ENCODE results near the gene CTAG2.
"Not testable (repeated sequence)": the region's sequence is repeated elsewhere in the genome, so short reads cannot be mapped to it uniquely, and the experiment has no call there.

Gene CTAG2

DNA sequence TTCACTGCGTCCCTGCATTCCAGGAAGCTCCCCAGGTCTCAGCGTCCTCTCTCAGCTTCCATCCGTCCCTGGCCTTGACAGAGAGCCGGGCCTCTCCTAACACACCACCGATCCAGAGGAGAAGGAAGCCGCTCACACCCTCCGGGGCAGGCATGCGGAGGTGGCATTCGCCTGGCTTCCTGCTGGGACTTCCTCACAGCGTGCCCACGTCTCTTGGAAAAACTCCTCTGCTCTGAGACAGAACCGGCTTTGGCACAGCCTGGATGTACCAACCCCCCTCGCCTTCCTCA, 3.2 kb downstream of the CTAG2 start:
- Histone ChIP-seq H3K4me3 (replicated peaks; ENCODE audit: low read depth, low read length) (no peak overlapping the region), H3K36me3 (ENCODE audit: control insufficient read depth, insufficient read depth, low read length) (no peaks in the 10 kb centered on the region), H3K27me3 (replicated peaks; ENCODE audit: control insufficient read depth, insufficient read depth, low read length) (no peaks in the 10 kb centered on the region)
- no peak for DNase-seq (ENCODE audit: extremely low read depth, insufficient read length)
- no peak for TF ChIP-seq CTCF (IDR thresholded peaks at IDR 0.05; ENCODE audit: insufficient read depth, low read length, poor library complexity, severe bottlenecking)

DNA sequence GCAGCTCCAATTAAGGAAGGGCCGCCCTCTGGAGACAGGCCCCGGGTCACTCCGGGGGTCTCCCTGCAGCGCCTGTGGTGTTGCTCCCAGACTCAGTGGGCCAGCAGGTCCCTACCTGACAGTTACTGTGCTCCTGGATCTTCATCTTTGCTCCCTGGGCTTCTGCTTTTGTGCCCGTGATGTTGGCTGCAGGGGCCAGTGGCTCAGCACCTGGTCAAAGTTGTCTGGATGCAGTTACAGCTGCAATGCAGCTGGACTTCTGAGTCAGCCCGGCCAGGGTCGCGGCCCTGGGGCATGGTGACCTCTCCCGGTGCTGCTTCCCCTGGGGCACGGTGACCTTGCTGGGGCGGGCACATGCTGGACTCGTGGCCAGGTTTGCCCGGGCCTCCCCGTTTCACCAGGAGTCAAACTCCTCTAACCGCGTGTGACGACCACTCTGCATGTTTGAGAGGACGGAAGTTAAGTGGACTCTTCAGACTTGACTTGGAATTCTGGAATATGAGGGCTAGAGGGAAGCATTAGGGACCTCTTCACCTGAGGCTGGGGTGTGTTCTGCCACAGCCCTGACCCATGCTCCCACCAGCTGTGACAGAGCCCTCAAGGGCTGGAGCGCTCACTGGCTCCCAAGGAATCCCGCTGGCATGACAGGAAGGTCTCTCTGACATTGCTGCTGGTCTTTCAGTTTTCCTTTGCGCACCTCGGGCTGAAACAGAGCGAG, 3.7 kb downstream of the CTAG2 start:
- DNase-seq (ENCODE audit: extremely low read depth, insufficient read length), result no peak
- Histone ChIP-seq H3K27me3 (replicated peaks; ENCODE audit: control insufficient read depth, insufficient read depth, low read length) (no peaks in the 10 kb centered on the region), H3K4me3 (replicated peaks; ENCODE audit: low read depth, low read length) (no peak overlapping the region), H3K36me3 (ENCODE audit: control insufficient read depth, insufficient read depth, low read length) (no peaks in the 10 kb centered on the region)
- TF ChIP-seq CTCF (IDR thresholded peaks at IDR 0.05; ENCODE audit: insufficient read depth, low read length, poor library complexity, severe bottlenecking), result no peak

DNA sequence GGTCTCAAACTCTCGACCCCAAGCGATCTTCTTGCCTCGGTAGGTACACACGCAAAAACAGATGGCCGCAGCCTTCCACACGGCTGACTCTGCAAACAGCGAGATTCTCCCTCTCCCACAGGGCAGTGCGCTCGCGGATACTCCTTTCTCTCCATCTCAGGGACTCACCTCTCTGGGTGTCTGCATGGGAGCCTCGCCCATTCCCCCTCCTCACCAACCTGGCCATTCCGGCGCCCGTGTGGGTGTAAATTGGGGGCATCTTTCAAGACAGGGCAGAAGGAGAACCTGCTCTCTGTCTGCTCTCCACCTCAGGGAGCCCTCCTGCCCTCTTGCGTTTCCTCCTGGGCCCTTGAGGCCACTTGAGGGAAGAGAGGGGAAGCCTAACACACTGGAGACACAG, 4.4 kb downstream of the CTAG2 start:
- no peak for DNase-seq (ENCODE audit: extremely low read depth, insufficient read length)
- TF ChIP-seq CTCF (IDR thresholded peaks at IDR 0.05; ENCODE audit: insufficient read depth, low read length, poor library complexity, severe bottlenecking), result no peak
- Histone ChIP-seq H3K36me3 (ENCODE audit: control insufficient read depth, insufficient read depth, low read length) (no peaks in the 10 kb centered on the region), H3K27me3 (replicated peaks; ENCODE audit: control insufficient read depth, insufficient read depth, low read length) (no peaks in the 10 kb centered on the region), H3K4me3 (replicated peaks; ENCODE audit: low read depth, low read length) (no peak overlapping the region)

DNA sequence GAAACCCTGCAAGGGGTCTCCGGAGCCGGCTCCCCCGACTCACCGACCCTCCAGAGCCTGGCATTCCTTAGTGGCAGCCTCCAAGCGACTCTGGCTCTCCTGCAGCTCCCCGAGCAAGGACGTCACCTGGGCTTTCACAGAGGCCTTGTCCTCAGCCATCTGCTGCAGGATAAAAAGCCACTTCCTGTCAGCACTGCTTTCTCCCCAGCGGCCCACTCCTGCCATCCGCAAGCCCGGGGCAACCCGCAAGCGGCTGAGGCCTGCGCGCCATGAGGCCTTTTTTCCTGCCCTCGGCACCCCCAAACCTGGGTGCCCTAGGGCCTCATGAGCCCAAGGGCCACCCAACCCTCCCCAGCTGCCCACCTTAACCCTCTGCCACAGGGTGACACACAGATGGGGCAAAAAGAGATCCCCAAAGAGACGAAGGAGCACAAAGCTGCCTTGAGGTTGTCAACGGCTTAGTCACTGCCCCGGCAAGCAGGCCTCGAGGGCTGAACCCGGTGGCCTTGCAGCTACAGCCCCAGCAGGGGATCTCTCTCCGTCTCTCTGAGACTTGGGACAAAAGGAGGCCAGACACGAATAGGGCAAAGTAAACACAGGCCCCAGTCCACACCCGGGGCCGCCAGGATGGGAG, 7.5 kb downstream of the CTAG2 start:
- not testable (repeated sequence) for H3K4me3 ChIP-seq (replicated peaks; ENCODE audit: low read depth, low read length); H3K27me3 ChIP-seq (replicated peaks; ENCODE audit: control insufficient read depth, insufficient read depth, low read length); DNase-seq (ENCODE audit: extremely low read depth, insufficient read length); H3K36me3 ChIP-seq (ENCODE audit: control insufficient read depth, insufficient read depth, low read length)

DNA sequence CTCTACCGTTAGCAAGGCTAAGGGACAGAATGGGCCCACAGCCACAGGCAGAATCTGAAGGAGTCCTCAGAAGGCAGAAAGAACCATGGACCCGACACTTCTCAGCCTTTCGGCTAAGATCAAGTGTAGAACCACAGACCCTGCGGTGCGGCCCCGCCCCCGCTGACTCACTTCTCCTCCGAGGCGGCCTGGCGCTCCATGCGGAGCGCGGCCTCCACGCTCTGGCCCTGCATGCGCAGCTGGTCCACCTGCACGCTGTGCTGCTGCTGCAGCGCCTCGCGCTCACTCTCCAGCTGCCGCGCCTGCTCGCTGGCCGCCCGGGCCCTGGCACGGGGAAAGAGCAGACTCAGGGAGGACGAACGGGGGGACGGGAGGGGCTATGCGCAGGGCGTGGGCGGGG, 9.7 kb downstream of the CTAG2 start:
- H3K27me3 ChIP-seq (replicated peaks; ENCODE audit: control insufficient read depth, insufficient read depth, low read length); H3K36me3 ChIP-seq (ENCODE audit: control insufficient read depth, insufficient read depth, low read length); DNase-seq (ENCODE audit: extremely low read depth, insufficient read length); H3K4me3 ChIP-seq (replicated peaks; ENCODE audit: low read depth, low read length): not testable (repeated sequence)

GRCh38 chrX:154641740-154642139, 11.6 kb downstream of the CTAG2 start:
- H3K4me3 ChIP-seq (replicated peaks; ENCODE audit: low read depth, low read length); H3K27me3 ChIP-seq (replicated peaks; ENCODE audit: control insufficient read depth, insufficient read depth, low read length); DNase-seq (ENCODE audit: extremely low read depth, insufficient read length): not testable (repeated sequence)

DNA sequence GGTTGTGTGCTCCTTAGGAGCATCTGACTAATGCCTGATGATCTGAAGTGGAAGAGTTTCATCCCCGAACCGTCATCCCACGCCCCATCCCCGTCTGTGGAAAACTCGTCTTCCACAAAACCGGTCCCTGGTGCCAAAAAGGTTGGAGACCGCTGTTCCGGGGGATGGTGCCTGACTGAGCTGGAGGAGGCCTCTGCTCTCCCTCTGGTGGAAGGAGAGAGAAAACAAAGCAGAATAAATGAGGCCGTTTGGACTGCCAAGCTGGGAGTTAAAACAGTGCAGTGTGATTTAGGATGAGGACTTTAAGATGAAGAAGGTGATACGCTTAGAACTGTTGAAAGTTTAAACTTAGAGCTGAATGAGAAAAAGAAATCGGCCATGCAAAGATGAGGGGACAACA, 19.7 kb downstream of the CTAG2 start:
- H3K27me3 ChIP-seq (replicated peaks; ENCODE audit: control insufficient read depth, insufficient read depth, low read length); H3K36me3 ChIP-seq (ENCODE audit: control insufficient read depth, insufficient read depth, low read length); DNase-seq (ENCODE audit: extremely low read depth, insufficient read length); H3K4me3 ChIP-seq (replicated peaks; ENCODE audit: low read depth, low read length): not testable (repeated sequence)

More at GRCh38 chrX:154641740-154642139, 11.6 kb downstream of the CTAG2 start:
- H3K36me3 ChIP-seq (ENCODE audit: control insufficient read depth, insufficient read depth, low read length), result not testable (repeated sequence)

- H3K4me3 ChIP-seq (replicated peaks; ENCODE audit: low read depth, low read length); H3K36me3 ChIP-seq (ENCODE audit: control insufficient read depth, insufficient read depth, low read length); H3K27me3 ChIP-seq (replicated peaks; ENCODE audit: control insufficient read depth, insufficient read depth, low read length); DNase-seq (ENCODE audit: extremely low read depth, insufficient read length): not testable (repeated sequence)
Observed at GRCh38 chrX:154630949-154631348, 22.4 kb downstream of the CTAG2 start.

DNA sequence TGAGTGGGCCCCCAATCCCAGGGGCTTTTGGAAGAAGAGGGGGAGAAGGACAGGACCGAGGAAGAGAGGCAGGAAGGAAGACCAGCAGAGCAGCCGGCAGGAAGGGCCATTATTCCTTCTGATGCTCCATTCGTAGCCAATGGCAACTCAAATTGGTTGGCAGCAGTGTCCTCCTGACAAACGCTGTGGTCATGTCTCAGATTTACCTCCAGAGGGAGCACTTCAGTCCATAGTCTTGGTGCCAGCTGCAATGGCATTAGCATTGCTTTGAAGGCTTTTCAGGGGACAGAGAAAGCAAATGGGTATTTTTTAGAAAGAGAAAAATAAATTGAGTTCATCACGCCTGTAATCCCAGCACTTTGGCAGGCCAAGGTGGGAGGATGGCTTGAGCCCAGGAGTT, 24.4 kb downstream of the CTAG2 start:
- not testable (repeated sequence) for H3K4me3 ChIP-seq (replicated peaks; ENCODE audit: low read depth, low read length); H3K36me3 ChIP-seq (ENCODE audit: control insufficient read depth, insufficient read depth, low read length); H3K27me3 ChIP-seq (replicated peaks; ENCODE audit: control insufficient read depth, insufficient read depth, low read length); DNase-seq (ENCODE audit: extremely low read depth, insufficient read length)

- H3K4me3 ChIP-seq (replicated peaks; ENCODE audit: low read depth, low read length); DNase-seq (ENCODE audit: extremely low read depth, insufficient read length); H3K36me3 ChIP-seq (ENCODE audit: control insufficient read depth, insufficient read depth, low read length); H3K27me3 ChIP-seq (replicated peaks; ENCODE audit: control insufficient read depth, insufficient read depth, low read length): not testable (repeated sequence)
Observed at GRCh38 chrX:154620767-154621414, 32.5 kb downstream of the CTAG2 start.

DNA sequence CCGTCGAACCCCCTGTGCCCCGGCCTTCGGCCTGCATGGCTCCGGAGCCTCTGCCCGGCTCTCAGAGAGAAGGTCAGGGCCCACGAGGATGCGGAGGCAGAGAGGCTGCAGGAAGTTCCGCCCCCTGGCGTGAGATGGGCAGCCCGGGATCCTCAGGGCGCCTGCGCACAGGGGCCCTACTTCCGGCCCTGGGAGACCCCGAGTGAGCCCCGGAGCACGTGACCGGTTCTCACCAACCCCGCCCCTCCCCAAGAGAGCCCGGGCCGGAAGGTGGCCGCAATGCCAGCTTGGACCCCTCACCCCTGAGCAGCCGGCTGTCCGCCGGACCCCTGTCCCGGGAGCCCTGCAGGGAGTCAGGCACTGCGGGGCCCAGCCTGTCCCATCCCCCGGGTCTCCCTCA, 34.2 kb downstream of the CTAG2 start, which contains the start of gene CTAG1B:
TSS of gene CTAG1B (minus strand) at position 101 of the 400 bp plus-strand sequence. CDS start at position 37, 64 bp downstream.
- not testable (repeated sequence) for DNase-seq (ENCODE audit: extremely low read depth, insufficient read length); H3K27me3 ChIP-seq (replicated peaks; ENCODE audit: control insufficient read depth, insufficient read depth, low read length); H3K4me3 ChIP-seq (replicated peaks; ENCODE audit: low read depth, low read length); H3K36me3 ChIP-seq (ENCODE audit: control insufficient read depth, insufficient read depth, low read length)
